ENCODE data around the gene NXPH3.

The NXPH3 gene

DNA sequence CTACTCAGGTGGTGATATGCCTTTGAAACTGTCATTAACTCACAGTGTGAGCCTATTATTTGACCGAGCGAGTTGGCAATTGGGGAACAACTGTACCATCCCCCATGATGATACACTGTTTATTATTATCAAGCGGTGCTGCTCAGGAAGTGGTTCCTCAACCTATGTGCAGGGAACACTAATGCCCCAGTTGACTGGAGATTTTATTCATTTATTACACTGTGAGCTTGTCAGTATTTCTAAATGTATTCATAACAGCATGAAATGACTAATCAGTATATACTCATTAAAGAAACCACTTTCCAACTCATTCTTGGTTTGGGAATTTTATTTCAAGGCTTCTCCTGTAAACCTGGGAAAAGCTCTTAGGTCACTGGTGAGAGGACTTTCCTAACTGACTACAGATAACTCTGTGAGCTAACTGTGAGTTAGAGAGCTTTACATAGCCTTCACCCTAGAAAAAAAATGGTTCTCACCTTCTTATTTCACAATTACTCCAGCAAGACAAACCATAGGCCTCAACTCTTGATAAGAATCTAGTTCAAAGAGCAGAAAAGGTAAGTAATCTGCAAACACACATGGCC is 42.4 kb downstream of the NXPH3 start:
- no peak for DNase-seq (ENCODE audit: low read depth in 4 of 4, low spot score in 1 of 4)

- no peak for DNase-seq (ENCODE audit: low read depth in 4 of 4, low spot score in 1 of 4)
These were observed 45.7 kb downstream of the NXPH3 start for GRCh38 chr17:49621420-49621819.

DNA sequence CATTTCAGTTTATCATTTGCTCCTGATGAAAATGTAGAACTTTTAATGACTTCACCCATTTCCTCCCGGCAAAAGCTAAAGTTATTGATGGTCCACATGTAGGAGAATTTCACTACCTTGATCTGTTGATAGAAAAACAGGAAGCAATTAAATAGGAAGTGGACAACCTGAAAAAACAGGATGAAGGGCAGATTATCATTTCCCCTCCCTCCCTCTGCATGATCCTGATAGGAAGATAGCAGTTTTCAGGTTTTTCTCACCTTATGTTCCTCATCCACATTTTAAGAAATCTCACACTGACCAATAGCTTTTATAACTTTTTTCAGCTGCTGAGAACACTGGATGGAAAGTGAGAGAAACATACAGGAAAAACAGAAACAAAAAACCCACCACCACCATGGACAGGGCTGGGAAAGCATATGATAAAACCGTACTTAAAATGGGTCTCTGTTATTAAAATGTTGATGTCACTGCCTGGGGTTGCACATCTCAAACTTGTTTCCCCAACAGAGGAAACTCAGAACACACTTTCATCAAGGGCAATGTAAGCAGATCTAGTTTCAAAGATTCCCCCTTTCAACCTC is 46.4 kb downstream of the NXPH3 start:
- DNase-seq (ENCODE audit: low read depth in 4 of 4, low spot score in 1 of 4), result no peak

DNA sequence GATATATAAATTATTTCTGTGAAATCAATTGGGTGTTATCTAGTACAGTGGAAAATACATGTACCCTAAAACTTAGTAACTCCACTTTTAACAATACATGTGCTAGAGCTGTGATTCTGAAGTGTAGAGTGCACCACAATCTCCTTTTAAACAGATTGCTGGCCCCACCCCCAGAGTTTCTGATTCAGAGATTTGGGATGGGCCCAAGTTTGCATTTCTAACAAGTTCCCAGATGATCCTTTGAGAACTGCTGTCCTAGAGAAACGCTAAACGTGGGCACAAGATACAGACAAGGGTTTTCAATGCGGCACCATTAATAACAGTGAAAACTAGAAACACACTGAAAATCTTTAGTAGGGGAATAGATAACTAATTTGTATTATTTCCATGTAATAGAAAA is 49.2 kb downstream of the NXPH3 start:
- no peak for DNase-seq (ENCODE audit: low read depth in 4 of 4, low spot score in 1 of 4)

- DNase-seq (ENCODE audit: low read depth in 4 of 4, low spot score in 1 of 4), result no peak
These were observed 53.8 kb downstream of the NXPH3 start for GRCh38 chr17:49629447-49629846.

DNA sequence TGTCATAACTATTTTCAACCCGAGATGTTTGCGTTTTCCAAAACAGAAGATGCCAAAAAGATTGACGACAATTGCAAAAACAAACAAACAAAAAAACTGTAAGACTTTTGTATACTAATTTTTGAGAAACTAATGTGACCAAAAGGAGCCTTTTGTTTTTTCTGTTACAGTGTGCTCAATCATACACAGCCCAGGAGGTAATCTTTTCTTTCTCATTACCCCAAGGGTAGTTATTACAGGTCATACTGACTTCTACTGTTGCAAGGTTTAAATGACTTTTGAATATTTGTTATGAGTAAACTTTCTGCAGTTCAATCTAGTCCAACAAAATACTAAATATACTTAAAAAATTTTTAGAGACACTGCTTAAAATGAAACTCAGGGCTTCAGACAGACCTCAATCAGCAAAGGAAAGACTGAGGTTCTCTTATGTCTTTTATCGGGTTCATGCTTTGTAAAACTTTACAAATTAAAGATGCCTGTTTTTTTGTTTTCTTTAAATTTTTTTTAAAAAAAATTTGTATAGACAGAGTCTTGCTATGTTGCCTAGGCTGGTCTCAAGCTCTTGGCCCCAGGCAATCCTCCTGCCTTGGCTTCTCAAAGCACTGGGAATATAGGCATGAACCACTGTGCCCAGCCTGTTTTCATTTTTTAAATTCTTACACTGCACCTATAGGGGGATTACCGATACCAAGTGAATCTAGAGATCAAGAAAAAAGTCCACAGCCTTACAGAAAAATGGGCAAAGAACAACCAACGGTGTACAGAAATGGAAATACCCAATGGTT is 54.6 kb downstream of the NXPH3 start:
- DNase-seq (ENCODE audit: low read depth in 4 of 4, low spot score in 1 of 4), result no peak

DNA sequence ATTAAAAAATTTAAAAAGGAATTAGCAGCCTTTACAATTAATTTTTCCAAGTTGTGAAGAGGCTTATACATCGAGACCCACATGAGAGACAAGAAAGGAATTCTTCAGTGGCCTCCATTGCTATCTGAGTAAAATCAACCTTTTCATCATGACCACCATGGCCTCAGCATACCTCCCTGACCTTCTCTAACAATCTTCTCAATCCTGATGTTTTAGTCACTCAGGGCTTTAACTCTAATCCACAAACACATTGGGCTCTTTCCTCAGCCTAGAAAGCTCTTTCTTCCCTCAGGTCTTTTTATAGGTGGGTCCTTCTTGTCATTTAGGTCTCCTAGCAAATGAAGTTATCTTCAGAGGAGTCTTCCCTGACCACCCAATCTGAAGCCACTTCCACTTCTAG is 55.8 kb downstream of the NXPH3 start:
- no peak for DNase-seq (ENCODE audit: low read depth in 4 of 4, low spot score in 1 of 4)

Data from stimulated activated CD4-positive, alpha-beta T cell treated with anti-CD3 and anti-CD28 coated beads, Interleukin-1b, Interleukin-23, amount 100 ng/mL, for 24 hours (primary cell).